Mesenchymal stem cell (in vitro differentiated cells and primary cell): Measurements from ENCODE around the gene NAA60.
A peak's percentile ranks its signal among the peaks of the same experiment; 100 is the strongest.

ENCODE experiments used
- DNase-seq: peaks from one replicate; pipeline ENCODE4 v3.0.0-alpha.2; 2013
- H2AFZ ChIP-seq: one replicate; pipeline ENCODE4 v1.6.1; 2013; ENCODE audit warnings: low read depth, mild to moderate bottlenecking, control low read depth, inconsistent platforms, low read length, moderate library complexity
- H2AK5ac ChIP-seq: 2 replicates; pipeline ENCODE4 v1.6.1; 2013; ENCODE audit warnings: low read length, moderate library complexity, mild to moderate bottlenecking, inconsistent platforms; ENCODE audit not compliant: severe bottlenecking
- H2BK120ac ChIP-seq: one replicate; pipeline ENCODE4 v1.6.1; 2013; ENCODE audit warnings: low read depth, mild to moderate bottlenecking, inconsistent platforms, low read length, moderate library complexity
- H2BK12ac ChIP-seq, 2 experiments: one replicate each; pipeline ENCODE4 v1.6.1; 2013; ENCODE audit warnings: inconsistent platforms in 2 of 2, low read length in 2 of 2, mild to moderate bottlenecking in 2 of 2, moderate library complexity in 2 of 2, control low read depth in 1 of 2
- H2BK15ac ChIP-seq: one replicate; pipeline ENCODE4 v1.6.1; 2013; ENCODE audit warnings: mild to moderate bottlenecking, low read depth, inconsistent platforms; ENCODE audit not compliant: poor library complexity, severe bottlenecking
- H2BK5ac ChIP-seq: 2 replicates; pipeline ENCODE4 v1.6.1; 2013; ENCODE audit warnings: low read depth, mild to moderate bottlenecking, low read length, control low read depth, inconsistent platforms; ENCODE audit not compliant: poor library complexity, severe bottlenecking
- H3K14ac ChIP-seq, 2 experiments: one replicate each; pipeline ENCODE4 v1.6.1; 2013; ENCODE audit warnings: inconsistent platforms in 2 of 2, low read length in 2 of 2, control low read depth in 1 of 2, mild to moderate bottlenecking in 1 of 2, moderate library complexity in 1 of 2
- H3K18ac ChIP-seq, 2 experiments: one replicate each; pipeline ENCODE4 v1.6.1; 2013; ENCODE audit warnings: inconsistent platforms in 2 of 2, low read length in 2 of 2, control low read depth in 1 of 2, low read depth in 1 of 2, mild to moderate bottlenecking in 1 of 2
- H3K23ac ChIP-seq, 2 experiments: one replicate each; pipeline ENCODE4 v1.6.1; 2013; ENCODE audit warnings: inconsistent platforms in 2 of 2, low read length in 2 of 2, mild to moderate bottlenecking in 2 of 2, moderate library complexity in 2 of 2, control low read depth in 1 of 2
- H3K27ac ChIP-seq: 2 replicates; pipeline ENCODE4 v1.5.1; 2013; ENCODE audit warnings: mild to moderate bottlenecking, moderate library complexity, low read length, control low read depth, inconsistent platforms; ENCODE audit not compliant: poor library complexity, severe bottlenecking
- H3K27me3 ChIP-seq, 2 experiments: 2 replicates each; pipeline versions ENCODE4 v1.6.1 to v1.7.0; 2013; ENCODE audit warnings: low read length in 2 of 2, mild to moderate bottlenecking in 2 of 2, moderate library complexity in 2 of 2, control low read depth in 1 of 2, inconsistent platforms in 1 of 2; ENCODE audit not compliant: control insufficient read depth in 1 of 2, insufficient read depth in 1 of 2
- H3K36me3 ChIP-seq, 2 experiments: 2 replicates each; pipeline versions ENCODE4 v1.6.1 to v1.7.0; 2013; ENCODE audit warnings: low read length in 2 of 2, control low read depth in 1 of 2, inconsistent platforms in 1 of 2, low read depth in 1 of 2, mild to moderate bottlenecking in 1 of 2; ENCODE audit not compliant: insufficient read depth in 2 of 2, control insufficient read depth in 1 of 2
- H3K4ac ChIP-seq, 2 experiments: one replicate each; pipeline ENCODE4 v1.6.1; 2013; ENCODE audit warnings: inconsistent platforms in 2 of 2, low read length in 2 of 2, mild to moderate bottlenecking in 2 of 2, moderate library complexity in 2 of 2, control low read depth in 1 of 2, low read depth in 1 of 2
- H3K4me1 ChIP-seq: 2 replicates; pipeline ENCODE4 v1.6.1; 2013; ENCODE audit warnings: low read depth, low read length, control low read depth; ENCODE audit not compliant: control insufficient read depth, insufficient read depth
- H3K4me2 ChIP-seq: 2 replicates; pipeline ENCODE4 v1.6.1; 2013; ENCODE audit warnings: low read length, mild to moderate bottlenecking, inconsistent platforms; ENCODE audit not compliant: poor library complexity, severe bottlenecking
- H3K4me3 ChIP-seq, 2 experiments: 2 replicates each; pipeline versions ENCODE4 v1.5.1 to v1.7.0; 2013; ENCODE audit warnings: low read length in 2 of 2, mild to moderate bottlenecking in 2 of 2, control low read depth in 1 of 2, low read depth in 1 of 2; ENCODE audit not compliant: insufficient read depth in 1 of 2
- H3K79me1 ChIP-seq: replicated peaks from 2 replicates; pipeline ENCODE4 v1.6.1; 2013; ENCODE audit warnings: mild to moderate bottlenecking, control low read depth, low read length, inconsistent platforms; ENCODE audit not compliant: poor library complexity, severe bottlenecking
- H3K9ac ChIP-seq: 2 replicates; pipeline ENCODE4 v1.7.0; 2013; ENCODE audit warnings: mild to moderate bottlenecking, low read length, moderate library complexity
- H3K9me3 ChIP-seq: 2 replicates; pipeline ENCODE4 v1.7.0; 2013; ENCODE audit warnings: mild to moderate bottlenecking, low read length; ENCODE audit not compliant: control insufficient read depth
- H4K8ac ChIP-seq: one replicate; pipeline ENCODE4 v1.6.1; 2013; ENCODE audit warnings: inconsistent platforms, mild to moderate bottlenecking, low read length, moderate library complexity
- H4K91ac ChIP-seq: one replicate; pipeline ENCODE4 v1.6.1; 2013; ENCODE audit warnings: mild to moderate bottlenecking, low read length, inconsistent platforms
- WGBS: methylation state at CpG from one replicate; pipeline ENCODE4 v1.1.7; 2013; ENCODE audit warnings: mixed read lengths; 5-methylcytosine and 5-hydroxymethylcytosine counted together

Gene NAA60

DNA sequence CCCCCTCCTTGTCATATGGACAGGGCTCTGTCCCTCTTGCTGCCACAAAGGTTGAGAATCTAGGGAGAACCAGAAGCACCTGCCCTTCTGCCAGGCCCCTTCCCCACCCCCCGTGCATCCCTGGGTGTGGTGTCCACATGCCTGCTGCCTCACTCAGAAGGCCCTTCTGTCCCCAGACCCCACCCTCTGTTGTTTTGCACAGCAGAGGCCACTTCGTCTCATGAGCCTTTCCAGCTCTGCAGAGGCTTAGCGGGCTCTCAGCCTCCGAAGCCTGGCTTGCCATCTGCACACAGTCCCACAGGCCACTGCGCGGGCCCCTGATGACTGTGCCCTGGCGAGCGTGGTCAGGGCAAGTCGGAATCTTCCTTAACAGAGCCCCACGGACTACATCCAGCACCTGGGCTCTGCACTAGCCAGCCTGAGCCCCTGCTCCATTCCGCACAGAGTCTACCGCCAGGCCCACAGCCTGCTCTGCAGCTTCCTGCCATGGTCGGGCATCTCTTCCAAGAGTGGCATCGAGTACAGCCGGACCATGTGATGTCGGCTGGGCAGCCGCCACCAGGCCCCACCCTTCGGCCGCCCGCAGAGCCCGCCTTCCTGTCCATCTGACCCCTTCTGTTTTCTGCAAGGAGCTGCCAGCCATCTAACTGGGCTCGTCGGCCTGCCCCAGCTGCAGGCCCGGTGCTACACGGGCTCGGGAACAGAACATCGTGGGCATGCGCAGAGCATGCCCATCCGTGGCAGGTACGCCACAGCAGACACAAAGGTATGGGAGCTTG is 41.0 kb downstream of the NAA60 start:
- Histone ChIP-seq H3K4ac (no peak overlapping the region), H3K9me3 (no peaks in the 10 kb centered on the region), H3K9ac (no peak overlapping the region), H2BK12ac (no peak overlapping the region), H2AFZ (no peak overlapping the region), H2BK120ac (no peak overlapping the region), H3K4me3 (no peak overlapping the region), H3K14ac (no peak overlapping the region), H3K27me3 (no peaks in the 10 kb centered on the region), H3K4me2 (no peak overlapping the region), H3K4me1 (peaks cover 13% of the 10 kb centered on the region), H3K23ac (no peak overlapping the region), H4K8ac (no peak overlapping the region), H3K36me3 (peaks cover 79% of the 10 kb centered on the region in 2 experiments), H3K27ac (no peak overlapping the region), H3K79me1 (peaks cover 56% of the 10 kb centered on the region), H3K18ac (no peak overlapping the region), H2AK5ac (no peak overlapping the region), H4K91ac (peak overlapping the region; percentile 9), H2BK15ac (no peak overlapping the region), H2BK5ac (no peak overlapping the region)
- 93% methylated on average over 30 of the region's 30 CpGs for WGBS
- no peak for DNase-seq

DNA sequence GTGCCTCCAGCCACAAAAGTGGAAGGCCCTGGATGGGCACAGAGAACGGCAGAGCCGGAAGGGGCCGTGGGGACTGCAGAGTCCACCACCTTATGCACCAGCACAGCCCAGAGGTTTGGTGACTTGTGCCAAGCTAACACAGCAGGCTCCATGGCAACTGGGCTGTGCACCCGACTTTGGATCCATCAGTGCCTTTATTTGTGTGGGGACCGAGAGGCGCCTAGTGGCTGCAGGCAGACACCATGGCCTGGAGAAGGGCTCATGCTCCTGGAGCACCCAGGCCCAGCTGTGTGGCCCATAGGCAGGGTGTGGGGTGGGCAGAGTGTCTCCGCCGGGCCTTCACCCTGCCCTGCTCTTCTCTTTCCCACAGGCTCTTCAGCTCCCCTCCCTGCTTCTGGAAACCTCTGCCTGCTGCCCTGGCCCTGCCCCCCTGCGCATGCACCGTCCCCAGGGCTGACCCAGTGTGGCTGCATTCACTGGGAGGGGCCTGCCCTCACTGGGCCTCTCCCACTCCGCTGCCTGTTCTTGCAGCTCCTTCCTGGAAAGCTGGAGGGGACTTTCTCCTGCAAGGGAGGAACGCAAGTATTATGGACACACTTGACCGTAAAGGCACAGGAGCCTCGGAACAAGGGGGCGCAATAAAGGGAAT is 41.7 kb downstream of the NAA60 start:
- Histone ChIP-seq H3K9me3 (no peaks in the 10 kb centered on the region), H3K79me1 (peaks cover 51% of the 10 kb centered on the region), H3K4ac (no peak overlapping the region), H3K18ac (no peak overlapping the region), H2AK5ac (no peak overlapping the region), H3K4me3 (no peak overlapping the region), H3K23ac (no peak overlapping the region), H2BK5ac (no peak overlapping the region), H2BK15ac (no peak overlapping the region), H2AFZ (no peak overlapping the region), H2BK120ac (no peak overlapping the region), H4K8ac (no peak overlapping the region), H3K4me2 (no peak overlapping the region), H2BK12ac (no peak overlapping the region), H3K9ac (no peak overlapping the region), H3K27ac (no peak overlapping the region), H3K14ac (no peak overlapping the region), H3K27me3 (no peaks in the 10 kb centered on the region), H3K36me3 (peaks cover 73 to 76% of the 10 kb centered on the region in 2 experiments), H4K91ac (no peak overlapping the region), H3K4me1 (peaks cover 13% of the 10 kb centered on the region)
- WGBS: 91% methylated on average over 15 of the region's 15 CpGs
- no peak for DNase-seq

DNA sequence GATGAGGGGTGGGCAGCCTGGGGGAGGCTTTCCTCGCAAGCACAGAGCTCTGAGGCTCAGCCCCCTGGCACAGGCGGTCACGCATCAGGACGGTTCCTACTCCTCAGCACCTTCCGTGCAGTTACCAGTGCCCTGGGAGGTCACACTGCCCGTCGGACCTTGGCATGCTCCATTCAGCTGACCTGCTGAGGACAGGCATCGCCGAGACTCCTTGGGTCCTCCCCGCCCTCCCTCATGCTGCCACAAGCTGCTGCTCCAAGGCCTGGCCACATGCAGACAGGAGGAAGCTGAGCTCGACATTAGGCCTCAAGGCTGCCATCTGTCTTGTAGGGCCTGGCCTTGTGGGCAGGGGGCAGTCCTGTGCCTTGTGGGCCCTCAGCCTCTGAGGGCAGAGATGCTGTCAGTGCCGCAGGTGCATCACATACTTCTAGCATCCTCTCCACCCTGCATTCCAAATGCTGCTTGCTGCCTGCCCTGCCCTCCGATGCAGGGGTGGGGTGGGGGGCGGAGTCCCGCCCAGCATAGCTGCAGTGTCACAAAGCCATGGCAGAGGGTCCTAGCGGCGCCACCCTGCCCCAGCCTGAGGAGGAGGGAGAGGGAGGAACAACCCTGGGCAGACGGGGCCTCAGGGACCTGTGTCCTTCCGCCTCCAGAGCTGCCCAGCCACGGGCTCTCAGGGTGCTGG is 42.5 kb downstream of the NAA60 start:
- no peak overlapping the region for H2AFZ ChIP-seq
- peaks cover 15% of the 10 kb centered on the region for H3K4me1 ChIP-seq
- no peak overlapping the region for H3K23ac ChIP-seq
- no peak overlapping the region for H2BK120ac ChIP-seq
- WGBS: 97% methylated on average over 20 of the region's 20 CpGs
- H3K4me2 ChIP-seq: no peak overlapping the region
- H3K18ac ChIP-seq: no peak overlapping the region
- no peak overlapping the region for H3K27ac ChIP-seq
- no peak overlapping the region for H3K4me3 ChIP-seq
- no peak overlapping the region for H2AK5ac ChIP-seq
- H2BK15ac ChIP-seq: no peak overlapping the region
- H2BK5ac ChIP-seq: no peak overlapping the region
- no peaks in the 10 kb centered on the region for H3K27me3 ChIP-seq
- peaks cover 69 to 74% of the 10 kb centered on the region in 2 experiments for H3K36me3 ChIP-seq
- H2BK12ac ChIP-seq: no peak overlapping the region
- no peaks in the 10 kb centered on the region for H3K9me3 ChIP-seq
- H3K4ac ChIP-seq: no peak overlapping the region
- H3K79me1 ChIP-seq: peaks cover 51% of the 10 kb centered on the region
- peak overlapping the region; percentile 36 for H4K91ac ChIP-seq
- H4K8ac ChIP-seq: no peak overlapping the region
- H3K14ac ChIP-seq: no peak overlapping the region
- H3K9ac ChIP-seq: no peak overlapping the region
- DNase-seq: no peak
